AG09309 (cell line): Measurements from ENCODE around the gene ATP8B1.

Experiments used
- DNase-seq: peaks from one replicate; pipeline ENCODE4 v3.0.0-alpha.2; 2010; ENCODE audit warnings: low read depth
- H3K4me3 ChIP-seq: 2 replicates; pipeline ENCODE4 v1.5.1; 2011; ENCODE audit warnings: mild to moderate bottlenecking, low read depth, low read length, moderate library complexity; ENCODE audit not compliant: control insufficient read depth
- CTCF ChIP-seq: IDR thresholded peaks from 2 replicates; pipeline ENCODE4 v1.5.1; 2011; ENCODE audit warnings: mild to moderate bottlenecking, low read depth, low read length, inconsistent platforms; ENCODE audit not compliant: insufficient read depth, control insufficient read depth; ENCODE audit errors: missing control alignments

The ATP8B1 gene

DNA sequence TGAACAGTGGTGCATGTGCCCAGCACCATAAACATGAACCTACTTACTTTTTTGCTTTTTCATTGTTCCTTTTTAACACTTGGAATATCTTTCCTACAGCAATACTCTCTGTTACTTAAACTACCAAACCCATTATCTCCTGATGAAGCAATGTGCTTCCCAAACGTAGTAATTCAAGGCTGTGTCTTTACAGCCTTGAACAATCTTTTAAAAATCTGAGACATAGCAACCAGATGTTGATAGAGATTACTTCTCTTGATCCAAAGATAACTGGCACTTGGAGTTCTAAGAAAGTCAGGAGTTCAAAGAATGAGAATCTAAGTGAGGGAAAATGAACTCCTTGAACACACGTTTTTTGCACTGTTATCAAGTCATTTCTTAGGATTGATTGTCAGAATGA, 40.4 kb downstream of the ATP8B1 start:
- H3K4me3 ChIP-seq = no peak overlapping the region
- TF ChIP-seq CTCF = no peak
- DNase-seq = no peak

DNA sequence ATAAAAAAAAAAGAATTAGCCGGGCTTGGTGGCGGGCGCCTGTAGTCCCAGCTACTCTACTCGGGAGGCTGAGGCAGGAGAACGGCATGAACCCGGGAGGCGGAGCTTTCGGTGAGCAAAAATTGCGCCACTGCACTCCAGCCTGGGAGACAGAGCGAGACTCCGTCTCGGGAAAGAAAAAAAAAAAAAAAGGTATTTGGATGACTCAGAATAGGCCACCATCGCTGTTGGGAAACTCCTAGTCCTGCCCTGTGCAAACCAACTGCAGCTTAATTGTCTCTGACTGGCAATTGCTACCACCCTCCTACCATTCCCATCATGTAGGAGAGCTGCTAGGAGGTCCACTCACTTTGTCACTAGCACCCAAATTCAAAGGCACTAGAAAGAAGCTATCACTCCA, 43.5 kb downstream of the ATP8B1 start:
- TF ChIP-seq CTCF = no peak
- no peak for DNase-seq
- H3K4me3 ChIP-seq = no peak overlapping the region

DNA sequence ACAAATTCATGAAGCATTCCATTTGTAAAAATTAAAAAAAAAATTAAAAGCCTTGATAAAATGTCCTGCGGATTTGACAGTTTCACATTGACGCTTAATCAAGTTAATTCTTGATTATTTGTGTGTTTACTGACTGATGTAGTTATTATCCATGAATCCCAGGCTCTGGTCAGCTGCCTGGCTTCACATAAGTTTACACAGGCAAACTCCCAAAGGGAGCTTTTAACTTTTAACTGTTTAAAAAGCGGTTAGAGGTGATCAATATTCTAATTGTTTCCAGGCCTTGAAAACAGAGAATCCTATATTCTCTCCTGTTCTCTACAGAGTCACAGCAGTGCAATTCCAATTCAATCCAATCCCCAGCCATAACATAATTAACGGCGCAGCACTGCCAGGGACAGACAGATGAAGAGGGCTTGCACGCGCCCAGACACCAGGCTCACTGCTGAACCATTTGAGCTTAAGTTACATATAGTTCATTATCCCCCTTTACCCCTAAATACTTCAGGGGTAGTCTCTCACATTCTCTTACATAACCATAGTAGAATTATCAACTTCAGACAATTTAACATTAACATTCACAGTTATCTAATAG, 47.5 kb downstream of the ATP8B1 start:
- DNase-seq = no peak
- no peak overlapping the region for H3K4me3 ChIP-seq

GRCh38 chr18:57754577-57755338, 48.4 kb downstream of the ATP8B1 start:
- TF ChIP-seq CTCF = no peak
- H3K4me3 ChIP-seq = no peak overlapping the region
- DNase-seq = no peak

More for the DNA sequence above, 47.5 kb downstream of the ATP8B1 start:
- TF ChIP-seq CTCF = no peak

- DNase-seq = no peak
- TF ChIP-seq CTCF = no peak
- H3K4me3 ChIP-seq = no peak overlapping the region
Measured at GRCh38 chr18:57753063-57753462, 50.1 kb downstream of the ATP8B1 start.

DNA sequence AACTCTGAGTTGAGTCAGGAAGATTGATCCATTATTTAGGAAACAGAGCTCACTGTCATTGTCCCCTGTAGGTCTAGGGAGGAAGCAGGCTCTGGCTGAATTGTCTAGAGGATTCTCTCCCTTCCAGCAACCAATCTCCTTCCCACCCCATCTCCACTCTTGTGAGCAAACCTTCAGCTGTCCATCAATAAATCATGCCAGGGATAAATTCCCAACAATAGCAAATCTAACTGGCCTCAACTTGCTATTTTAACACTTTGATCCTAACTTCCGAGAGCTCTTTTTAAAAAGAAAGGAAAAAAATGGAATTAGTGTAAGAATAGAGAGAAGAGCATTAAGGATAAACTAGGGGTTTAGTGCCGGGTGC, 53.5 kb downstream of the ATP8B1 start:
- TF ChIP-seq CTCF = no peak
- no peak for DNase-seq
- no peak overlapping the region for H3K4me3 ChIP-seq
